Astrocyte (in vitro differentiated cells and primary cell): Measurements from ENCODE around the gene METTL2B. TPM values are rescaled to one million over a fixed set of nuclear protein-coding genes. Genes with fewer than 3 reads are reported as not detected.

Source experiments
- DNase-seq: peaks from one replicate; pipeline ENCODE4 v3.0.0-alpha.2; 2010; ENCODE audit warnings: low read depth
- FAIRE-seq: peaks from 2 replicates; lab custom pipeline; 2011; peaks lifted over from hg19 to GRCh38; lab: Jason Lieb, UNC
- H2AFZ ChIP-seq: 2 replicates; pipeline ENCODE4 v1.6.0; 2012; ENCODE audit warnings: low read depth, low read length, inconsistent platforms
- H3K27ac ChIP-seq: 2 replicates; pipeline ENCODE4 v1.5.1; 2011; ENCODE audit warnings: low read depth, low read length, inconsistent platforms
- H3K27me3 ChIP-seq: 2 replicates; pipeline ENCODE4 v1.6.0; 2011; ENCODE audit warnings: low read length, inconsistent platforms; ENCODE audit not compliant: insufficient read depth
- H3K36me3 ChIP-seq: 2 replicates; pipeline ENCODE4 v1.5.1; 2011; ENCODE audit warnings: low read length, inconsistent platforms; ENCODE audit not compliant: insufficient read depth
- H3K4me1 ChIP-seq: 2 replicates; pipeline ENCODE4 v1.5.1; 2011; ENCODE audit warnings: low read length, inconsistent platforms; ENCODE audit not compliant: insufficient read depth
- H3K4me2 ChIP-seq: 2 replicates; pipeline ENCODE4 v1.6.0; 2012; ENCODE audit warnings: low read length, inconsistent platforms
- H3K4me3 ChIP-seq: 2 replicates; pipeline ENCODE4 v1.5.1; 2011; ENCODE audit warnings: low read depth, mild to moderate bottlenecking, low read length, inconsistent platforms; ENCODE audit not compliant: insufficient read depth
- H3K79me2 ChIP-seq: 2 replicates; pipeline ENCODE4 v1.6.0; 2012; ENCODE audit warnings: mild to moderate bottlenecking, low read length, inconsistent platforms; ENCODE audit not compliant: insufficient read depth
- H3K9ac ChIP-seq: 2 replicates; pipeline ENCODE4 v1.6.0; 2012; ENCODE audit warnings: mild to moderate bottlenecking, low read length, inconsistent platforms
- H3K9me3 ChIP-seq: 2 replicates; pipeline ENCODE4 v1.5.1; 2012; ENCODE audit warnings: low read depth, mild to moderate bottlenecking, low read length, inconsistent platforms; ENCODE audit not compliant: insufficient read depth
- H4K20me1 ChIP-seq: 2 replicates; pipeline ENCODE4 v1.6.0; 2012; ENCODE audit warnings: low read length, inconsistent platforms; ENCODE audit not compliant: insufficient read depth
- H3K27ac Mint-ChIP-seq: one replicate; pipeline ENCODE4 v1.8.0; 2021; ENCODE audit warnings: mild to moderate bottlenecking, mixed read lengths; ENCODE audit not compliant: unreplicated experiment
- H3K27me3 Mint-ChIP-seq: one replicate; pipeline ENCODE4 v1.8.0; 2021; ENCODE audit warnings: low read depth, mixed read lengths; ENCODE audit not compliant: unreplicated experiment
- H3K36me3 Mint-ChIP-seq: one replicate; pipeline ENCODE4 v1.8.0; 2021; ENCODE audit warnings: low read depth, mixed read lengths; ENCODE audit not compliant: unreplicated experiment
- H3K4me1 Mint-ChIP-seq: one replicate; pipeline ENCODE4 v1.8.0; 2021; ENCODE audit warnings: low read depth, mixed read lengths; ENCODE audit not compliant: unreplicated experiment
- H3K4me3 Mint-ChIP-seq: one replicate; pipeline ENCODE4 v1.8.0; 2021; ENCODE audit warnings: mild to moderate bottlenecking, moderate library complexity, mixed read lengths; ENCODE audit not compliant: unreplicated experiment
- H3K9me3 Mint-ChIP-seq: one replicate; pipeline ENCODE4 v1.8.0; 2021; ENCODE audit warnings: mild to moderate bottlenecking, mixed read lengths; ENCODE audit not compliant: unreplicated experiment
- CTCF ChIP-seq: IDR thresholded peaks from 2 replicates; pipeline ENCODE4 v1.5.1; 2011; ENCODE audit warnings: low read depth, mild to moderate bottlenecking, inconsistent platforms, low read length, moderate library complexity; ENCODE audit not compliant: insufficient read depth
- EZH2 ChIP-seq: IDR thresholded peaks from 2 replicates; pipeline ENCODE4 v1.6.1; 2012; ENCODE audit warnings: mild to moderate bottlenecking, low read length, inconsistent platforms; ENCODE audit not compliant: insufficient read depth
- total RNA-seq: library from RNA; stranded (reverse); gene quantifications from 2 replicates; pipeline ENCODE4 v1.2.1, GENCODE V29; 2021

METTL2B gene
- total RNA-seq, 1 donor from 2014 or later, result 30.8 TPM

- DNase-seq (no peak), FAIRE-seq (no peak)
- no peak overlapping the region for H2AFZ ChIP-seq
Measured at GRCh38 chr7:128434413-128435326, 41.9 kb upstream of the METTL2B start.

GRCh38 chr7:128435327-128435686 is 41.2 kb upstream of the METTL2B start:
- no peak overlapping the region for H2AFZ ChIP-seq
- FAIRE-seq (no peak), DNase-seq (no peak)
- no peak overlapping the region for H3K4me3 Mint-ChIP-seq
- H3K79me2 ChIP-seq, result no peaks in the 10 kb centered on the region
- no peak for TF ChIP-seq CTCF
- TF ChIP-seq EZH2, result no peak
- H3K36me3 ChIP-seq, result no peaks in the 10 kb centered on the region
- H3K4me1 Mint-ChIP-seq, result no peaks in the 10 kb centered on the region
- no peak overlapping the region for H3K4me3 ChIP-seq
- H3K27ac Mint-ChIP-seq, result no peak overlapping the region
- no peak overlapping the region for H3K4me2 ChIP-seq
- no peak overlapping the region for H3K9ac ChIP-seq
- peaks cover 17% of the 10 kb centered on the region for H3K27me3 ChIP-seq
- H3K4me1 ChIP-seq, result no peaks in the 10 kb centered on the region
- no peaks in the 10 kb centered on the region for H3K9me3 Mint-ChIP-seq
- H3K27ac ChIP-seq, result no peak overlapping the region
- H3K27me3 Mint-ChIP-seq, result peaks cover 9% of the 10 kb centered on the region
- no peaks in the 10 kb centered on the region for H3K36me3 Mint-ChIP-seq
- H4K20me1 ChIP-seq, result no peaks in the 10 kb centered on the region
- H3K9me3 ChIP-seq, result no peaks in the 10 kb centered on the region

More at GRCh38 chr7:128434413-128435326, 41.9 kb upstream of the METTL2B start:
- no peaks in the 10 kb centered on the region for H4K20me1 ChIP-seq
- H3K4me3 Mint-ChIP-seq, result no peak overlapping the region
- no peak for TF ChIP-seq CTCF
- TF ChIP-seq EZH2, result no peak
- no peak overlapping the region for H3K4me3 ChIP-seq
- H3K9ac ChIP-seq, result no peak overlapping the region
- peaks cover 17% of the 10 kb centered on the region for H3K27me3 ChIP-seq
- no peak overlapping the region for H3K4me2 ChIP-seq
- H3K79me2 ChIP-seq, result no peaks in the 10 kb centered on the region
- H3K27ac ChIP-seq, result no peak overlapping the region
- no peaks in the 10 kb centered on the region for H3K36me3 ChIP-seq
- H3K27ac Mint-ChIP-seq, result no peak overlapping the region
- peaks cover 10% of the 10 kb centered on the region for H3K27me3 Mint-ChIP-seq
- no peaks in the 10 kb centered on the region for H3K9me3 Mint-ChIP-seq
- H3K4me1 Mint-ChIP-seq, result no peaks in the 10 kb centered on the region
- H3K9me3 ChIP-seq, result no peaks in the 10 kb centered on the region
- H3K4me1 ChIP-seq, result no peaks in the 10 kb centered on the region
- no peaks in the 10 kb centered on the region for H3K36me3 Mint-ChIP-seq
